HepG2 (cell line): Measurements from ENCODE around the gene CLDN14. TPM values are rescaled to one million over a fixed set of nuclear protein-coding genes. Genes with fewer than 3 reads are reported as not detected.
A peak's percentile ranks its signal among the peaks of the same experiment; 100 is the strongest.

ENCODE experiments used
- AHR ChIP-seq: IDR thresholded peaks from 2 replicates; pipeline ENCODE4 v1.6.1; 2018; ENCODE audit warnings: missing genetic modification reagents, missing compliant biosample characterization
- E2F5 ChIP-seq: sonication (generic); formaldehyde crosslinking; conservative IDR thresholded peaks from 2 replicates; pipeline ENCODE4 v1.4.0; 2020; ENCODE audit warnings: missing genetic modification reagents
- FOXP4 ChIP-seq: sonication (generic); formaldehyde crosslinking; IDR thresholded peaks from 2 replicates; pipeline ENCODE4 v1.4.0; 2020; ENCODE audit warnings: missing genetic modification reagents
- HOXA7 ChIP-seq: sonication (generic); formaldehyde crosslinking; IDR thresholded peaks from 2 replicates; pipeline ENCODE4 v1.8.1; 2022; ENCODE audit warnings: mild to moderate bottlenecking, missing genetic modification reagents, moderate library complexity
- MYNN ChIP-seq: sonication (generic); formaldehyde crosslinking; IDR thresholded peaks from 2 replicates; pipeline ENCODE4 v1.4.0; 2020; ENCODE audit warnings: mild to moderate bottlenecking, low read depth, missing genetic modification reagents
- PAX8 ChIP-seq: sonication (generic); formaldehyde crosslinking; IDR thresholded peaks from 2 replicates; pipeline ENCODE4 v1.8.0; 2022; ENCODE audit warnings: mild to moderate bottlenecking, missing genetic modification reagents, borderline replicate concordance
- PHF21A ChIP-seq: sonication (generic); formaldehyde crosslinking; IDR thresholded peaks from 2 replicates; pipeline ENCODE4 v1.5.0; 2020; ENCODE audit warnings: mild to moderate bottlenecking, missing genetic modification reagents
- POGZ ChIP-seq: sonication (generic); formaldehyde crosslinking; IDR thresholded peaks from 2 replicates; pipeline ENCODE4 v1.4.0; 2020; ENCODE audit warnings: mild to moderate bottlenecking, missing genetic modification reagents
- SCMH1 ChIP-seq: sonication (generic); formaldehyde crosslinking; IDR thresholded peaks from 2 replicates; pipeline ENCODE4 v1.9.0; 2021; ENCODE audit warnings: missing genetic modification reagents, mild to moderate bottlenecking, borderline replicate concordance
- TFE3 ChIP-seq: IDR thresholded peaks from 2 replicates; pipeline ENCODE4 v1.6.1; 2016
- ZBTB37 ChIP-seq: sonication (generic); formaldehyde crosslinking; IDR thresholded peaks from 2 replicates; pipeline ENCODE4 v1.4.0; 2020; ENCODE audit warnings: mild to moderate bottlenecking, missing genetic modification reagents
- ZFP36L1 ChIP-seq: sonication (generic); formaldehyde crosslinking; IDR thresholded peaks from 2 replicates; pipeline ENCODE4 v1.8.0; 2022; ENCODE audit warnings: mild to moderate bottlenecking, missing genetic modification reagents, moderate library complexity
- ZNF777 ChIP-seq: sonication (generic); formaldehyde crosslinking; IDR thresholded peaks from 2 replicates; pipeline ENCODE4 v1.4.0; 2020; ENCODE audit warnings: missing genetic modification reagents
- polyA plus RNA-seq, 8 experiments: library from polyadenylated mRNA; depleted of rRNA in 3 of 8; stranded (reverse) in 7 of 8; unstranded in 1 of 8; fragments of >200 nt; fragmentation: Illumina TruSeq in 4 of 8; extraction: Trizol in 4 of 8; gene quantifications; 2 replicates each; pipeline versions ENCODE4 v1.2.1 to v1.2.3, GENCODE V29; 2011 to 2016; ENCODE audit warnings: low read depth in 4 of 8, missing spikeins in 1 of 8, mixed read lengths in 1 of 8; ENCODE audit not compliant: insufficient read depth in 1 of 8
- total RNA-seq, 5 experiments: library from RNA; depleted of rRNA; stranded (reverse); fragments of >200 nt; fragmentation: Illumina TruSeq; extraction: Trizol; gene quantifications; 2 replicates each; pipeline ENCODE4 v1.2.3, GENCODE V29; 2016; ENCODE audit warnings: low read depth in 1 of 5

The CLDN14 gene
- total and polyA plus RNA-seq, 2 of the 13 experiments (the other 11 are each of a cell fraction or from before 2014, with no cell fraction given) = 1.1 to 1.4 TPM

- TF ChIP-seq FOXP4 (peak; percentile 94), HOXA7 (CRISPR knock-in tag) (no peak), MYNN (CRISPR knock-in tag) (no peak), E2F5 (CRISPR knock-in tag) (no peak), AHR (CRISPR knock-in tag) (no peak), TFE3 (CRISPR knock-in tag) (no peak), PAX8 (0 out of 2 replicates have a peak, but pooled peaks have one; percentile 57), PHF21A (CRISPR knock-in tag) (peak; percentile 94), ZNF777 (CRISPR knock-in tag) (no peak), ZFP36L1 (CRISPR knock-in tag) (no peak), SCMH1 (CRISPR knock-in tag) (no peak), POGZ (CRISPR knock-in tag) (peak; percentile 85), ZBTB37 (CRISPR knock-in tag) (no peak)
Measured at GRCh38 chr21:36479415-36480402, at the start of gene CLDN14 (continued).
